ENCODE data around the gene RCN1. TPM values are rescaled to one million over a fixed set of nuclear protein-coding genes. Genes with fewer than 3 reads are reported as not detected.
"Not testable (repeated sequence)": the region's sequence is repeated elsewhere in the genome, so short reads cannot be mapped to it uniquely, and the experiment has no call there.

Gene RCN1
- total RNA-seq, 1 experiment from 2014 or later: 186 TPM

DNA sequence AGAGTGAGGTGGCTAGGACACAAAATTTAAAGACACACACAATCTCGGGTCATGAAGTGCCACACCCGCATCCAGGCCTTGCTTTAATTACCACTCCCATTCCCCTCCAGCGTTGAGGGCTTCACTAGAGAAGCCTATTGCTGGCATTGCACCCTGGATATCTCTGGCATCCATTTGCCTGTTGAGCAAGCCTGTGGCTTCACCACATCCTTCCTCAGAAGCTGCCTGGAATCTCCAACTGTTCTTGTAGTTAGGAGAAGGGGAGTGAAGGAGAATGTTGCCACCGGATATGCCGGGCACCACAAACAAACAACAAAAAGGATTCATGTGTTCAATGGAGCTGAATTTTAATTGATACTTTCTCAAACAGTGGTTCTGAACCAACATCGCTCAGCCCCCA lies 34.4 kb upstream of the RCN1 start:
- no peak for DNase-seq
- Mint-ChIP-seq H3K9me3 (ENCODE audit: low read depth, unreplicated experiment) (no peaks in the 10 kb centered on the region), H3K4me3 (ENCODE audit: low read depth, unreplicated experiment) (no peak overlapping the region), H3K36me3 (ENCODE audit: insufficient read depth, unreplicated experiment) (no peaks in the 10 kb centered on the region), H3K27me3 (ENCODE audit: unreplicated experiment) (peaks cover 90% of the 10 kb centered on the region), H3K4me1 (ENCODE audit: low read depth, unreplicated experiment) (no peaks in the 10 kb centered on the region), H3K27ac (ENCODE audit: unreplicated experiment) (no peak overlapping the region)
- intact Hi-C loops (cut with micrococcal nuclease; ENCODE audit: unreplicated experiment): no loop called here
- CTCF ChIA-PET: no interaction called here
- TF ChIP-seq CTCF (IDR thresholded peaks at IDR 0.05; ENCODE audit: unreplicated experiment): no peak
- no TSS peak for BruUV-seq (replicated peaks)

- DNase-seq: no peak
- no peaks in the 10 kb centered on the region for H3K4me1 Mint-ChIP-seq (ENCODE audit: low read depth, unreplicated experiment)
- H3K4me3 Mint-ChIP-seq (ENCODE audit: low read depth, unreplicated experiment): no peak overlapping the region
- no peaks in the 10 kb centered on the region for H3K9me3 Mint-ChIP-seq (ENCODE audit: low read depth, unreplicated experiment)
- CTCF ChIA-PET: interaction anchor here (0.7 kb wide), 1 partner anchor 48 kb away, joined by 4 read pairs; no protein-coding TSS in a partner anchor
- intact Hi-C loops (cut with micrococcal nuclease; ENCODE audit: unreplicated experiment): no loop called here
- no peaks in the 10 kb centered on the region for H3K36me3 Mint-ChIP-seq (ENCODE audit: insufficient read depth, unreplicated experiment)
- TF ChIP-seq CTCF (IDR thresholded peaks at IDR 0.05; ENCODE audit: unreplicated experiment): no peak
- peaks cover 95% of the 10 kb centered on the region for H3K27me3 Mint-ChIP-seq (ENCODE audit: unreplicated experiment)
- no peak overlapping the region for H3K27ac Mint-ChIP-seq (ENCODE audit: unreplicated experiment)
- no TSS peak for BruUV-seq (replicated peaks)
Measured at GRCh38 chr11:32059686-32060462, 31.0 kb upstream of the RCN1 start.

GRCh38 chr11:32062540-32062939 lies 28.3 kb upstream of the RCN1 start:
- Mint-ChIP-seq H3K27me3 (ENCODE audit: unreplicated experiment) (peaks cover 95% of the 10 kb centered on the region), H3K4me1 (ENCODE audit: low read depth, unreplicated experiment) (no peaks in the 10 kb centered on the region), H3K36me3 (ENCODE audit: insufficient read depth, unreplicated experiment) (no peaks in the 10 kb centered on the region), H3K27ac (ENCODE audit: unreplicated experiment) (no peak overlapping the region), H3K4me3 (ENCODE audit: low read depth, unreplicated experiment) (no peak overlapping the region), H3K9me3 (ENCODE audit: low read depth, unreplicated experiment) (no peaks in the 10 kb centered on the region)
- DNase-seq: no peak
- CTCF ChIA-PET: interaction anchor here (0.7 kb wide), 1 partner anchor 105 kb away, joined by 3 read pairs; no protein-coding TSS in a partner anchor
- intact Hi-C loops (cut with micrococcal nuclease; ENCODE audit: unreplicated experiment): no loop called here
- no TSS peak for BruUV-seq (replicated peaks)
- TF ChIP-seq CTCF (IDR thresholded peaks at IDR 0.05; ENCODE audit: unreplicated experiment): no peak

GRCh38 chr11:32063031-32063430 lies 27.8 kb upstream of the RCN1 start:
- H3K9me3 Mint-ChIP-seq (ENCODE audit: low read depth, unreplicated experiment); DNase-seq; H3K27ac Mint-ChIP-seq (ENCODE audit: unreplicated experiment); H3K4me1 Mint-ChIP-seq (ENCODE audit: low read depth, unreplicated experiment); intact Hi-C loops (cut with micrococcal nuclease; ENCODE audit: unreplicated experiment); BruUV-seq (replicated peaks); H3K36me3 Mint-ChIP-seq (ENCODE audit: insufficient read depth, unreplicated experiment); H3K4me3 Mint-ChIP-seq (ENCODE audit: low read depth, unreplicated experiment): not testable (repeated sequence)
- CTCF ChIA-PET: interaction anchor here (0.7 kb wide), 1 partner anchor 105 kb away, joined by 3 read pairs; no protein-coding TSS in a partner anchor
- peaks cover 95% of the 10 kb centered on the region for H3K27me3 Mint-ChIP-seq (ENCODE audit: unreplicated experiment)

Measured in Calu3 (cell line).